Adipocyte (in vitro differentiated cells): ENCODE results near the gene MATR3.

ENCODE experiments used
- DNase-seq: peaks from one replicate; pipeline ENCODE4 v3.0.0-alpha.2; 2015; ENCODE audit warnings: low read depth
- H3K27me3 ChIP-seq: replicated peaks from 2 replicates; pipeline ENCODE4 v1.7.0; 2013; ENCODE audit warnings: mild to moderate bottlenecking, low read length, moderate library complexity; ENCODE audit not compliant: control insufficient read depth, insufficient read depth
- H3K36me3 ChIP-seq: 2 replicates; pipeline ENCODE4 v1.7.0; 2013; ENCODE audit warnings: low read length, mild to moderate bottlenecking, moderate library complexity; ENCODE audit not compliant: control insufficient read depth, insufficient read depth, severe bottlenecking
- H3K4me1 ChIP-seq: 2 replicates; pipeline ENCODE4 v1.7.0; 2013; ENCODE audit warnings: mild to moderate bottlenecking, low read length, moderate library complexity; ENCODE audit not compliant: control insufficient read depth, insufficient read depth
- H3K4me3 ChIP-seq: 2 replicates; pipeline ENCODE4 v1.7.0; 2013; ENCODE audit warnings: mild to moderate bottlenecking, low read length, moderate library complexity
- H3K9ac ChIP-seq: 2 replicates; pipeline ENCODE4 v1.7.0; 2013; ENCODE audit warnings: mild to moderate bottlenecking, low read length, moderate library complexity
- H3K9me3 ChIP-seq: 2 replicates; pipeline ENCODE4 v1.7.0; 2013; ENCODE audit warnings: mild to moderate bottlenecking, low read length, moderate library complexity; ENCODE audit not compliant: control insufficient read depth

Gene MATR3

GRCh38 chr5:139379626-139380449 is 86.3 kb downstream of the MATR3 start:
- H3K27me3 ChIP-seq: no peaks in the 10 kb centered on the region
- no peaks in the 10 kb centered on the region for H3K36me3 ChIP-seq
- no peaks in the 10 kb centered on the region for H3K9me3 ChIP-seq
- H3K9ac ChIP-seq: no peak overlapping the region
- H3K4me1 ChIP-seq: peaks cover 20% of the 10 kb centered on the region
- no peak for DNase-seq
- no peak overlapping the region for H3K4me3 ChIP-seq
